ENCODE results near the gene CAPZA1.

GRCh38 chr1:112703706-112704105 is 84.1 kb downstream of the CAPZA1 start:
- TF ChIP-seq, protein P1, sequence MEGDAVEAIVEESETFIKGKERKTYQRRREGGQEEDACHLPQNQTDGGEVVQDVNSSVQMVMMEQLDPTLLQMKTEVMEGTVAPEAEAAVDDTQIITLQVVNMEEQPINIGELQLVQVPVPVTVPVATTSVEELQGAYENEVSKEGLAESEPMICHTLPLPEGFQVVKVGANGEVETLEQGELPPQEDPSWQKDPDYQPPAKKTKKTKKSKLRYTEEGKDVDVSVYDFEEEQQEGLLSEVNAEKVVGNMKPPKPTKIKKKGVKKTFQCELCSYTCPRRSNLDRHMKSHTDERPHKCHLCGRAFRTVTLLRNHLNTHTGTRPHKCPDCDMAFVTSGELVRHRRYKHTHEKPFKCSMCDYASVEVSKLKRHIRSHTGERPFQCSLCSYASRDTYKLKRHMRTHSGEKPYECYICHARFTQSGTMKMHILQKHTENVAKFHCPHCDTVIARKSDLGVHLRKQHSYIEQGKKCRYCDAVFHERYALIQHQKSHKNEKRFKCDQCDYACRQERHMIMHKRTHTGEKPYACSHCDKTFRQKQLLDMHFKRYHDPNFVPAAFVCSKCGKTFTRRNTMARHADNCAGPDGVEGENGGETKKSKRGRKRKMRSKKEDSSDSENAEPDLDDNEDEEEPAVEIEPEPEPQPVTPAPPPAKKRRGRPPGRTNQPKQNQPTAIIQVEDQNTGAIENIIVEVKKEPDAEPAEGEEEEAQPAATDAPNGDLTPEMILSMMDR (IDR thresholded peaks at IDR 0.05 in 8 of 11, conservative IDR thresholded peaks at IDR 0.05 in 3 of 11), result no peak
- TF ChIP-seq POLR2A (IDR thresholded peaks at IDR 0.05), result no peak
- TF ChIP-seq POLR2AphosphoS5 (IDR thresholded peaks at IDR 0.05), result no peak
